GM12878 (cell line): ENCODE data around the gene MCRIP2. TPM values are rescaled to one million over a fixed set of nuclear protein-coding genes. Genes with fewer than 3 reads are reported as not detected.
A peak's percentile ranks its signal among the peaks of the same experiment; 100 is the strongest.

ENCODE experiments used
- CBX3 ChIP-seq: fragments of 200-600 bp; sonication (generic); IDR thresholded peaks from 2 replicates; pipeline ENCODE4 v1.6.1; 2016; ENCODE audit warnings: low read depth, borderline replicate concordance
- EGR1 ChIP-seq, 2 experiments: IDR thresholded peaks; 1 replicate in 1 of 2; 2 replicates in 1 of 2; pipeline ENCODE4 v1.6.1; 2011 to 2012; ENCODE audit warnings: low read depth in 2 of 2, low read length in 2 of 2, borderline replicate concordance in 1 of 2, mild to moderate bottlenecking in 1 of 2, moderate library complexity in 1 of 2
- ETV6 ChIP-seq, 2 experiments: fragments of 450-650 bp in 1 of 2; IDR thresholded peaks in 1 of 2; conservative IDR thresholded peaks in 1 of 2; 2 replicates each; pipeline ENCODE4 v1.6.1; 2014; ENCODE audit warnings: antibody characterized with exemption in 1 of 2, borderline replicate concordance in 1 of 2, low read depth in 1 of 2, mild to moderate bottlenecking in 1 of 2, moderate library complexity in 1 of 2
- IKZF1 ChIP-seq: fragments of 450-650 bp; conservative IDR thresholded peaks from 2 replicates; pipeline ENCODE4 v1.6.1; 2017; ENCODE audit warnings: antibody characterized with exemption, mild to moderate bottlenecking
- KLF5 ChIP-seq: fragments of 450-650 bp; IDR thresholded peaks from 2 replicates; pipeline ENCODE4 v1.6.1; 2014; ENCODE audit warnings: mild to moderate bottlenecking; ENCODE audit not compliant: partially characterized antibody
- MEF2B ChIP-seq: fragments of 450-650 bp; IDR thresholded peaks from 2 replicates; pipeline ENCODE4 v1.6.1; 2018; ENCODE audit warnings: mild to moderate bottlenecking, moderate library complexity; ENCODE audit not compliant: partially characterized antibody, poor library complexity, severe bottlenecking
- NFYA ChIP-seq: IDR thresholded peaks from 2 replicates; pipeline ENCODE4 v1.6.1; 2011; ENCODE audit warnings: low read depth, mild to moderate bottlenecking, low read length, improper control_type of control experiment, borderline replicate concordance
- PML ChIP-seq: IDR thresholded peaks from 2 replicates; pipeline ENCODE4 v1.6.1; 2012; ENCODE audit warnings: low read length, inconsistent platforms
- POLR2A ChIP-seq: IDR thresholded peaks from 2 replicates; pipeline ENCODE4 v1.6.1; 2011; ENCODE audit warnings: low read depth, mild to moderate bottlenecking, low read length
- SP1 ChIP-seq: IDR thresholded peaks from one replicate; pipeline ENCODE4 v1.6.1; 2011; ENCODE audit warnings: low read depth, low read length
- STAT3 ChIP-seq: IDR thresholded peaks from 2 replicates; pipeline ENCODE4 v1.6.1; 2011; ENCODE audit warnings: low read depth, low read length, improper control_type of control experiment
- polyA plus RNA-seq, 11 experiments: library from polyadenylated mRNA; depleted of rRNA in 4 of 11; unstranded in 6 of 11; stranded (reverse) in 5 of 11; fragments of >200 nt; fragmentation: Nextera tagmentation in 4 of 11; fragmentation: Illumina TruSeq in 1 of 11; extraction: Ambion mirVana in 4 of 11; extraction: Trizol in 1 of 11; gene quantifications; 1 replicate in 1 of 11; 2 replicates in 10 of 11; pipeline versions ENCODE4 v1.2.1 to v1.2.3, GENCODE V29; 2011 to 2016; ENCODE audit warnings: inconsistent platforms in 2 of 11, missing spikeins in 2 of 11, low read depth in 1 of 11
- total RNA-seq, 4 experiments: library from RNA; depleted of rRNA in 3 of 4; stranded (reverse); fragments of >200 nt in 3 of 4; fragmentation: Illumina TruSeq in 1 of 4; extraction: Trizol in 1 of 4; gene quantifications; 2 replicates each; pipeline versions ENCODE4 v1.2.1 to v1.2.3, GENCODE V29; 2013 to 2021
- TF ChIP-seq, protein P1 (sequence below): fragments of 450-650 bp; IDR thresholded peaks from 2 replicates; pipeline ENCODE4 v1.6.1; 2018; ENCODE audit warnings: mild to moderate bottlenecking, low read depth, moderate library complexity; ENCODE audit not compliant: partially characterized antibody

The MCRIP2 gene
- total and polyA plus RNA-seq, 10 of the 15 experiments (the other 5 are each of a cell fraction or from before 2014, with no cell fraction given): 0.19 to 93.1 (median 57.9) TPM

- TF ChIP-seq IKZF1 (no peak), CBX3 (no peak), POLR2A (no peak), STAT3 (no peak), EGR1 (IDR thresholded peaks at IDR 0.05; ENCODE audit: borderline replicate concordance in 1 of 2, low read depth in 2 of 2, low read length in 2 of 2) (peak in 1 of 2 experiments; percentile 4; a peak in 1 of 3 replicates), PML (no peak), SP1 (no peak), KLF5 (no peak), ETV6 (conservative IDR thresholded peaks at IDR 0.05 in 1 of 2, IDR thresholded peaks at IDR 0.05 in 1 of 2; ENCODE audit: borderline replicate concordance in 1 of 2, low read depth in 1 of 2) (no peak), MEF2B (no peak), NFYA (no peak)
- TF ChIP-seq, protein P1, sequence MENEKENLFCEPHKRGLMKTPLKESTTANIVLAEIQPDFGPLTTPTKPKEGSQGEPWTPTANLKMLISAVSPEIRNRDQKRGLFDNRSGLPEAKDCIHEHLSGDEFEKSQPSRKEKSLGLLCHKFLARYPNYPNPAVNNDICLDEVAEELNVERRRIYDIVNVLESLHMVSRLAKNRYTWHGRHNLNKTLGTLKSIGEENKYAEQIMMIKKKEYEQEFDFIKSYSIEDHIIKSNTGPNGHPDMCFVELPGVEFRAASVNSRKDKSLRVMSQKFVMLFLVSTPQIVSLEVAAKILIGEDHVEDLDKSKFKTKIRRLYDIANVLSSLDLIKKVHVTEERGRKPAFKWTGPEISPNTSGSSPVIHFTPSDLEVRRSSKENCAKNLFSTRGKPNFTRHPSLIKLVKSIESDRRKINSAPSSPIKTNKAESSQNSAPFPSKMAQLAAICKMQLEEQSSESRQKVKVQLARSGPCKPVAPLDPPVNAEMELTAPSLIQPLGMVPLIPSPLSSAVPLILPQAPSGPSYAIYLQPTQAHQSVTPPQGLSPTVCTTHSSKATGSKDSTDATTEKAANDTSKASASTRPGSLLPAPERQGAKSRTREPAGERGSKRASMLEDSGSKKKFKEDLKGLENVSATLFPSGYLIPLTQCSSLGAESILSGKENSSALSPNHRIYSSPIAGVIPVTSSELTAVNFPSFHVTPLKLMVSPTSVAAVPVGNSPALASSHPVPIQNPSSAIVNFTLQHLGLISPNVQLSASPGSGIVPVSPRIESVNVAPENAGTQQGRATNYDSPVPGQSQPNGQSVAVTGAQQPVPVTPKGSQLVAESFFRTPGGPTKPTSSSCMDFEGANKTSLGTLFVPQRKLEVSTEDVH: no peak
Measured at GRCh38 chr16:648071-648780, 6.6 kb downstream of the MCRIP2 start (continued).
